ENCODE measurements around the gene ALG11.

- TF ChIP-seq CTCF (IDR thresholded peaks at IDR 0.05) = no peak
- no peak for TF ChIP-seq POLR2A (IDR thresholded peaks at IDR 0.05)
Observed at GRCh38 chr13:52051400-52051799, 39.2 kb downstream of the ALG11 start.

Measured in suprapubic skin (tissue), 3 donors.